ENCODE data around the gene ZNF594.
"Not testable (repeated sequence)": the region's sequence is repeated elsewhere in the genome, so short reads cannot be mapped to it uniquely, and the experiment has no call there.

Gene ZNF594

GRCh38 chr17:5136580-5137412, 54.9 kb downstream of the ZNF594 start:
- DNase-seq (ENCODE audit: low read depth in 2 of 2), result not testable (repeated sequence)

- no peak for DNase-seq (ENCODE audit: low read depth in 2 of 2)
These were observed 55.7 kb downstream of the ZNF594 start for GRCh38 chr17:5135726-5136579.

- not testable (repeated sequence) for DNase-seq (ENCODE audit: low read depth in 2 of 2)
These were observed 56.4 kb downstream of the ZNF594 start for GRCh38 chr17:5135131-5135712.

- not testable (repeated sequence) for DNase-seq (ENCODE audit: low read depth in 2 of 2)
These were observed 57.1 kb downstream of the ZNF594 start for GRCh38 chr17:5134571-5134970.

GRCh38 chr17:5133961-5134360, 57.7 kb downstream of the ZNF594 start:
- not testable (repeated sequence) for DNase-seq (ENCODE audit: low read depth in 2 of 2)

- no peak for DNase-seq (ENCODE audit: low read depth in 2 of 2)
These were observed 58.4 kb downstream of the ZNF594 start for GRCh38 chr17:5133311-5133710.

GRCh38 chr17:5132503-5133225, 59.0 kb downstream of the ZNF594 start:
- not testable (repeated sequence) for DNase-seq (ENCODE audit: low read depth in 2 of 2)

GRCh38 chr17:5131799-5132502, 59.7 kb downstream of the ZNF594 start:
- DNase-seq (ENCODE audit: low read depth in 2 of 2), result not testable (repeated sequence)

GRCh38 chr17:5131146-5131715, 60.4 kb downstream of the ZNF594 start:
- no peak for DNase-seq (ENCODE audit: low read depth in 2 of 2)

GRCh38 chr17:5130687-5131086, 61.0 kb downstream of the ZNF594 start:
- DNase-seq (ENCODE audit: low read depth in 2 of 2), result not testable (repeated sequence)

- not testable (repeated sequence) for DNase-seq (ENCODE audit: low read depth in 2 of 2)
These were observed 61.4 kb downstream of the ZNF594 start for GRCh38 chr17:5130261-5130660.

GRCh38 chr17:5129770-5130169, 61.9 kb downstream of the ZNF594 start:
- not testable (repeated sequence) for DNase-seq (ENCODE audit: low read depth in 2 of 2)
